Left ventricle myocardium inferior (tissue), 1 donor: ENCODE data around the gene HYCC2. TPM values are rescaled to one million over a fixed set of nuclear protein-coding genes. Genes with fewer than 3 reads are reported as not detected.
"Not testable (repeated sequence)": the region's sequence is repeated elsewhere in the genome, so short reads cannot be mapped to it uniquely, and the experiment has no call there.

Experiments
- DNase-seq: peaks from one replicate; pipeline ENCODE4 v3.0.0-alpha.2; 2020
- H3K27ac ChIP-seq: fragments of 200-600 bp; replicated peaks from 2 replicates; pipeline ENCODE4 v1.8.0; 2021
- H3K27me3 ChIP-seq: fragments of 200-600 bp; 2 replicates; pipeline ENCODE4 v1.8.0; 2021; ENCODE audit warnings: low read depth
- H3K36me3 ChIP-seq: fragments of 200-600 bp; 2 replicates; pipeline ENCODE4 v1.8.0; 2021
- H3K4me1 ChIP-seq: fragments of 200-600 bp; 2 replicates; pipeline ENCODE4 v1.8.0; 2021
- H3K4me3 ChIP-seq: fragments of 200-600 bp; 2 replicates; pipeline ENCODE4 v1.8.0; 2021; ENCODE audit warnings: mild to moderate bottlenecking, moderate library complexity
- H3K9me3 ChIP-seq: fragments of 200-600 bp; replicated peaks from 2 replicates; pipeline ENCODE4 v1.8.0; 2021
- intact Hi-C: fragments of 100-400 bp; cut with micrococcal nuclease; formaldehyde crosslinking; loops from one replicate; pipeline ENCODE4 v1.11.0; 2022
- total RNA-seq: library from RNA; stranded (reverse); fragmentation: NEBNext Ultra II Directional; extraction: Animal tissue kit (Norgen Biotek cat#: 25700); gene quantifications from one replicate; pipeline ENCODE4 v1.2.1, GENCODE V29; 2021
- TF ChIP-seq, protein P1 (sequence below): fragments of 200-600 bp; IDR thresholded peaks from 2 replicates; pipeline ENCODE4 v1.8.0; 2021; ENCODE audit warnings: antibody characterized with exemption, mild to moderate bottlenecking, borderline replicate concordance
- donor health status: DM: no; HTN: yes; CAD: no; lungs with severe emphysema.

HYCC2 gene
- total RNA-seq, 1 donor from 2014 or later = 11.5 TPM

DNA sequence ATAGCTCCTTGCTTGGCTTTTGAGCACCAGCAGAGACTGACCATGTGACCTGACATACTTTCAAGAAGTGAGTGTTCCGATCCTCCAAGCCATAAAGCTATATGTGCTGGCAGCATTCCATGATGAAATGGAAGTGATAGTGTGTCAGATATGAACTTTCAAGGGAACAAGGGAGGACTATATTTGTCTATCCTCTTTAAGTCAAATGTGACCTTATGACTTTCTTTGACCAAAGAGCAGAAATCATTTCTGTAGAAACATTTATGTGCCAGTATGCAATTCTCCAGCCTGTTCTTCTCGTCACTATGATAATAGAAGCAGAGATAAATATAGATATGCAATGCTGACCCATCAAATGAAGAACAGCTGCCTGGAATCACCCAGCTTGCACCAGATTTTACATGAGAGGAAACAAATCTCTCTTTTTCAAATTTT, 14.4 kb downstream of the HYCC2 start:
- Histone ChIP-seq H3K4me3 (no peak overlapping the region), H3K4me1 (peaks cover 38% of the 10 kb centered on the region), H3K9me3 (no peaks in the 10 kb centered on the region), H3K27ac (peak overlapping the region; percentile 31), H3K36me3 (peaks cover 12% of the 10 kb centered on the region), H3K27me3 (no peaks in the 10 kb centered on the region)
- TF ChIP-seq, protein P1, sequence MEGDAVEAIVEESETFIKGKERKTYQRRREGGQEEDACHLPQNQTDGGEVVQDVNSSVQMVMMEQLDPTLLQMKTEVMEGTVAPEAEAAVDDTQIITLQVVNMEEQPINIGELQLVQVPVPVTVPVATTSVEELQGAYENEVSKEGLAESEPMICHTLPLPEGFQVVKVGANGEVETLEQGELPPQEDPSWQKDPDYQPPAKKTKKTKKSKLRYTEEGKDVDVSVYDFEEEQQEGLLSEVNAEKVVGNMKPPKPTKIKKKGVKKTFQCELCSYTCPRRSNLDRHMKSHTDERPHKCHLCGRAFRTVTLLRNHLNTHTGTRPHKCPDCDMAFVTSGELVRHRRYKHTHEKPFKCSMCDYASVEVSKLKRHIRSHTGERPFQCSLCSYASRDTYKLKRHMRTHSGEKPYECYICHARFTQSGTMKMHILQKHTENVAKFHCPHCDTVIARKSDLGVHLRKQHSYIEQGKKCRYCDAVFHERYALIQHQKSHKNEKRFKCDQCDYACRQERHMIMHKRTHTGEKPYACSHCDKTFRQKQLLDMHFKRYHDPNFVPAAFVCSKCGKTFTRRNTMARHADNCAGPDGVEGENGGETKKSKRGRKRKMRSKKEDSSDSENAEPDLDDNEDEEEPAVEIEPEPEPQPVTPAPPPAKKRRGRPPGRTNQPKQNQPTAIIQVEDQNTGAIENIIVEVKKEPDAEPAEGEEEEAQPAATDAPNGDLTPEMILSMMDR = no peak
- DNase-seq = no peak
- intact Hi-C loops = no loop called here

GRCh38 chr2:201049455-201049854, 22.0 kb downstream of the HYCC2 start:
- intact Hi-C loops = no loop called here
- Histone ChIP-seq H3K9me3 (peaks cover 7% of the 10 kb centered on the region), H3K36me3 (peaks cover 14% of the 10 kb centered on the region), H3K27ac (no peak overlapping the region), H3K27me3 (no peaks in the 10 kb centered on the region), H3K4me3 (no peak overlapping the region), H3K4me1 (peaks cover 8% of the 10 kb centered on the region)
- no peak for DNase-seq
- TF ChIP-seq, protein P1 = no peak

DNA sequence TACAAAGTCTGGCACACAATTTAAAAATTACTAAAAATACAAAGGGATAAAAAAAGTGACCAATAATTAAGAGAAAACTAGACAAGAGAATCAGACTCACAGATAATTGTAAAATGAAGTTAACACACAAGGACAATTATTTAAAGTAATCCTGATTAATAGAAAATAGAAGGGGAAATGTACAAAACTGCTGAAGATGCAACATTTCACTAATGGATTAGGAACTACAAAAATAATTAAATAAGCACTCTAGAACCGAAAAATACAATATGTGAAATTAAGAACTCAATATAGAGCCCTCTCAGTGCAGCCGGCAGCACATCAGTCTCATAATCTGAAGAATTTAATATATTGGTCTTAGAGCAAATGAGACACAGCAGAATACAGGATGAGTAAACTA, 24.6 kb downstream of the HYCC2 start:
- H3K4me3 ChIP-seq = no peak overlapping the region
- TF ChIP-seq, protein P1 = no peak
- no peak overlapping the region for H3K27ac ChIP-seq
- intact Hi-C loops = no loop called here
- H3K9me3 ChIP-seq = peaks cover 7% of the 10 kb centered on the region
- peaks cover 18% of the 10 kb centered on the region for H3K36me3 ChIP-seq
- H3K27me3 ChIP-seq = no peaks in the 10 kb centered on the region
- H3K4me1 ChIP-seq = peaks cover 8% of the 10 kb centered on the region
- no peak for DNase-seq

DNA sequence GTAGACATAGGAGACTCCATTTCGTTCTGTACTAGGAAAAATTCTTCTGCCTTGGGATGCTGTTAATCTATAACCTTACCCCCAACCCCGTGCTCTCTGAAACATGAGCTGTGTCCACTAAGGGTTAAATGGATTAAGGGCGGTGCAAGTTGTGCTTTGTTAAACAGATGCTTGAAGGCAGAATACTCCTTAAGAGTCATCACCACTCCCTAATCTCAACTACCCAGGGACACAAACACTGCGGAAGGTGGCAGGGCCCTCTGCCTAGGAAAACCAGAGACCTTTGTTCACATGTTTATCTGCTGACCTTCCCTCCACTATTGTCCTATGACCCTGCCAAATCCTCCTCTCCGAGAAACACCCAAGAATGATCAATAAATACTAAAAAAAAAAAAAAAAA, 28.4 kb downstream of the HYCC2 start:
- DNase-seq, H3K27me3 ChIP-seq, intact Hi-C loops, H3K4me3 ChIP-seq, H3K27ac ChIP-seq: not testable (repeated sequence)
- peaks cover 24% of the 10 kb centered on the region for H3K4me1 ChIP-seq
- H3K9me3 ChIP-seq = peaks cover 12% of the 10 kb centered on the region
- H3K36me3 ChIP-seq = peaks cover 18% of the 10 kb centered on the region

- peaks cover 24% of the 10 kb centered on the region for H3K4me1 ChIP-seq
- intact Hi-C loops, H3K9me3 ChIP-seq, DNase-seq, H3K27me3 ChIP-seq, H3K27ac ChIP-seq, H3K4me3 ChIP-seq: not testable (repeated sequence)
- peaks cover 18% of the 10 kb centered on the region for H3K36me3 ChIP-seq
Observed at GRCh38 chr2:201042451-201042850, 29.0 kb downstream of the HYCC2 start.

GRCh38 chr2:201040867-201041628, 30.4 kb downstream of the HYCC2 start:
- Histone ChIP-seq H3K36me3 (peaks cover 18% of the 10 kb centered on the region), H3K27me3 (no peaks in the 10 kb centered on the region), H3K4me1 (peaks cover 17% of the 10 kb centered on the region), H3K4me3 (no peak overlapping the region), H3K27ac (no peak overlapping the region), H3K9me3 (peaks cover 5% of the 10 kb centered on the region)
- TF ChIP-seq, protein P1 = no peak
- DNase-seq = no peak
- intact Hi-C loops = no loop called here
